Measurements from ENCODE around the gene PAFAH2.

Gene PAFAH2

GRCh38 chr1:26006710-26007109 lies 8.8 kb upstream of the PAFAH2 start:
- no peaks in the 10 kb centered on the region for H3K9me3 Mint-ChIP-seq
- no peak overlapping the region for H3K4me3 Mint-ChIP-seq
- H3K4me1 Mint-ChIP-seq (ENCODE audit: low read depth), result no peaks in the 10 kb centered on the region
- no peaks in the 10 kb centered on the region for H3K36me3 Mint-ChIP-seq (ENCODE audit: low read depth)
- H3K27ac Mint-ChIP-seq, result no peak overlapping the region
- H3K27me3 Mint-ChIP-seq, result peaks cover 4% of the 10 kb centered on the region

GRCh38 chr1:26005434-26006105 lies 7.7 kb upstream of the PAFAH2 start:
- Mint-ChIP-seq H3K27ac (no peak overlapping the region), H3K9me3 (no peaks in the 10 kb centered on the region), H3K4me1 (ENCODE audit: low read depth) (no peaks in the 10 kb centered on the region), H3K27me3 (peaks cover 4% of the 10 kb centered on the region), H3K4me3 (no peak overlapping the region), H3K36me3 (ENCODE audit: low read depth) (no peaks in the 10 kb centered on the region)

GRCh38 chr1:26003756-26004155 lies 5.9 kb upstream of the PAFAH2 start:
- Mint-ChIP-seq H3K4me1 (ENCODE audit: low read depth) (peaks cover 2% of the 10 kb centered on the region), H3K27ac (no peak overlapping the region), H3K27me3 (peaks cover 4% of the 10 kb centered on the region), H3K4me3 (no peak overlapping the region), H3K36me3 (ENCODE audit: low read depth) (no peaks in the 10 kb centered on the region), H3K9me3 (no peaks in the 10 kb centered on the region)

DNA sequence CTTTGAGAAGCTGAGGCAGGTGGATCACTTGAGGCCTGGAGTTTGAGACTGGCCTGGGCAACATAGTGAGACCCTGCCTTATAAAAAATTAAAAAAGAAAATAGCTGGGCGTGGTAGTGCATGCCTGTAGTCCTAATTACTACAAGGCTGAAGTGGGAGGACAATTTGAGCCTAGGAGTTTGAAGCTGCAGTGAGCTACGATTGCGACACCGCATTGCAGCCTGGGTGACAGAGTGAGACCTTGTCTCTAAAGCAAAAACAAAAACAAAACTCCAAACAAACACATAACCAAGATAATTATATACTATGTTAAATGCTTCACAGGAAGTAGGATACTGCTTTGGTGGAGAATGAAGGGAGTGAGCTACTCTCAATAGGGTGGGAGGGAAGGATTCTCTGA lies 5.4 kb upstream of the PAFAH2 start:
- peaks cover 7% of the 10 kb centered on the region for H3K4me1 Mint-ChIP-seq (ENCODE audit: low read depth)
- H3K9me3 Mint-ChIP-seq, result no peaks in the 10 kb centered on the region
- no peak overlapping the region for H3K4me3 Mint-ChIP-seq
- no peak overlapping the region for H3K27ac Mint-ChIP-seq
- H3K36me3 Mint-ChIP-seq (ENCODE audit: low read depth), result no peaks in the 10 kb centered on the region
- H3K27me3 Mint-ChIP-seq, result peaks cover 4% of the 10 kb centered on the region

- no peaks in the 10 kb centered on the region for H3K27me3 Mint-ChIP-seq
- H3K4me1 Mint-ChIP-seq (ENCODE audit: low read depth), result peaks cover 18% of the 10 kb centered on the region
- peak overlapping the region; percentile 46 for H3K27ac Mint-ChIP-seq
- H3K4me3 Mint-ChIP-seq, result no peak overlapping the region
- no peaks in the 10 kb centered on the region for H3K36me3 Mint-ChIP-seq (ENCODE audit: low read depth)
- H3K9me3 Mint-ChIP-seq, result no peaks in the 10 kb centered on the region
Observed at GRCh38 chr1:25999041-25999800, 1.4 kb upstream of the PAFAH2 start.

DNA sequence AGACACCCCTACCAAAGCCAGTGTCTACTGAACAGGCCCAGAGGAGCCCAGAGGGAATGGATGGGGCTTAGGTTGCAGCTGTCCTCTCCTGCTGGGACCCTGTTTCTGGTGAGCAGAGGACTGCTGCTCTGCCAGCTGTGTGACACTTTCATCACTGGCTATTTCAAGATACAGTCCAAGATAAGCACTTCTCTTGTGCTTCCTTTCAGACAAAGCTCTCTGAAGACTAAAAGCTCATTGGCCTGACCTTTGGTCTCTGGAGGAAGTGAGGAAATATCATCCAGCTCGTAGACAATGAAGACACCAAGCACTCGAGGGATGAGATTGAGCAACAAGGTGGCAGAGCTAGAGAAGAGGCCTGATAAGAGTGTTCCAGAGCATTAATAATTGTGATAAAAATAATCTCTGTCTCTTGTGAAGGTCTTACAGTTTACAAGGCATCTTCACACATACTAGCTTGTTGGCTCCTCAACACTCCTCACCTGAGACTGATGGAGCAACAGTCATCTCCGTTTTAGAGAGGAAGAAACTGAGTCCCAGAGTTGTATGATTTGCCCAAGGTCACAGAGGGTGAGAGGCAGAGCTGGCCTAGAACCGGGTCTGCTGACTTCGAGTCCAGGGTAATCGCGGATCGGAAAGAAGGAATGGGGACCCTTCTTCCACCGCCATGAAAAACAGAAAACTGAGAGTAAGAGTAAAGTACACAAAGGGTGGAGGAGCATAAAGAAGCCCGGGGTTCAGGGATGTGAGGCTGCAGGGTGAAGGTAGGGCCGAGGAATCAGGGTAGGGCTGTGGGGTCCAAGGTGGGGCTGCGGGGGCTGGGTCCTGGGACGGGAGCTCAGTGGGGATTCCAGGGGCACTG lies 666 bp downstream of the PAFAH2 start:
- Mint-ChIP-seq H3K27ac (peak overlapping the region; percentile 98), H3K27me3 (no peaks in the 10 kb centered on the region), H3K36me3 (ENCODE audit: low read depth) (peaks cover 2% of the 10 kb centered on the region), H3K4me3 (peak overlapping the region; percentile 94), H3K9me3 (no peaks in the 10 kb centered on the region), H3K4me1 (ENCODE audit: low read depth) (peaks cover 34% of the 10 kb centered on the region)

DNA sequence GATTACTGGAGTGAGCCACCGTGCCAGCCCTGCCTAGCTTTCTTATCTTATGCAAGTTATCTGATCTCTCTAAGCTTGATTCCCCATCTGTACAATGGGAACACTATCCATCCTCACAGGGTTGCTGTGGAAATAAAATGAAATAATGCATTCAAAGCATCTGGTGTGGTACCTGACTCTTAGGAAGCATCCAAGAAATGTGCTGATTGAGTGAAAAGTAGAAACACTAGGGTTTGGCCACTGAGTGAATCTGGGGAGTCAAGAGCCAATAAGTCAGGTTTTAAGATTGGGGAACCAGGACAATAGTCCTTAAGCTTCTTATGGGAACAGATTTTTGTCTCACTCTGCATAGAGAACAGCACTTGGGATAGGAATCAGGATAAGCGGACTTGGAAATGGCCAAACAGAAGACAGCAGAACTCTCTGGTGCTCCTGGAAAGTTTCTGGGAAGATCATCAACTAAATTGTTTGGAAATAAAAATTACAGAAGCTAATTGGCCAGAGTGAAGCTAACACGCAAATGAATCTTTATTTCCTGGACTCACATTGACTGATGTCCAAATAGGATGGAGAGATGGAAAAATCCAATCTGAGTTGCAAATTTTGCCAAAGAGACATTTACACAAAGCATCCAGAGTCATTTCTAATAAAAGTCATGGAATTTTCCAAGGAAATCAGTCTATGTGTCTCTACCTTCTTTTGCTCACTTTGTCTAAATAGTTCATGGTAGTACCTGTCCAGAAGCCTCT lies 3.3 kb downstream of the PAFAH2 start:
- Mint-ChIP-seq H3K36me3 (ENCODE audit: low read depth) (peaks cover 3% of the 10 kb centered on the region), H3K27me3 (no peaks in the 10 kb centered on the region), H3K4me3 (no peak overlapping the region), H3K4me1 (ENCODE audit: low read depth) (peaks cover 54% of the 10 kb centered on the region), H3K27ac (no peak overlapping the region), H3K9me3 (no peaks in the 10 kb centered on the region)

DNA sequence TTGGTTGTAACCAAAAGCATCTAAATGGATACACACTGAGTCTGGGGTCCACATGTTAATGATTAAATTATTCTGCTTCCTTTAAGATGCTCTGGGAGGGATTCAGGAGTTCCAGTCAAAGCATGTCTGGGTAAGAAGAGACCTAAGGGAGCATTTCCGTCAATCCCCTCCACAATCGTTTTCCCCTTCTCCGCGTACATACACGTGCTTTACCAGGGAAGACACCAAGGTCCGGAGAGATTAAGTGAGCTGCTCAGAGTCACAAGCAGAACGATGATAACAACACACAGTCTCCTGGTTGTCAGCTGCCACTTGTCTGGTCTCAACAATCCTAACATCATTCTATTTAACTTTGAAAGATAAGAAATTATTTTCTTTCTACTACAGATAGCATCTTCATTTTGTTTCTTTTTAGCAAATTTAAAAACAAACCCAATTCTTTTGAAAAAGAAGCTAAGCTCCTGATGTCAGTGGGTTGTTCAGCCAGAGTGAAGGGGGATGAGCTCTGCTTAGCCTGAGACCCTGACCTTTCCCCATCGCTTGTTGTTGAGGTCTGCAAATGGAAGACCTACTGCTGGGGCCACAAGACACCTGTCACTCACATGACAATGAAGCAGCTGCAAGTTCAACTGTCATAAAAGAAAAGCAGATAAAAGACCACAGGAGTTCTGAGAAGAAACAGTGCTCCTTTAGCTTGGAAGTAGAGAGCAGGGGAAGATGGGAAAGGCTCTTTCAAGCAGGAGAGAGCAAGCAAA lies 4.5 kb downstream of the PAFAH2 start:
- no peaks in the 10 kb centered on the region for H3K9me3 Mint-ChIP-seq
- H3K4me3 Mint-ChIP-seq, result no peak overlapping the region
- H3K27ac Mint-ChIP-seq, result no peak overlapping the region
- H3K4me1 Mint-ChIP-seq (ENCODE audit: low read depth), result peaks cover 59% of the 10 kb centered on the region
- no peaks in the 10 kb centered on the region for H3K27me3 Mint-ChIP-seq
- H3K36me3 Mint-ChIP-seq (ENCODE audit: low read depth), result peaks cover 3% of the 10 kb centered on the region

GRCh38 chr1:25992689-25993171 lies 5.1 kb downstream of the PAFAH2 start:
- no peak overlapping the region for H3K4me3 Mint-ChIP-seq
- no peaks in the 10 kb centered on the region for H3K9me3 Mint-ChIP-seq
- no peak overlapping the region for H3K27ac Mint-ChIP-seq
- H3K27me3 Mint-ChIP-seq, result no peaks in the 10 kb centered on the region
- H3K36me3 Mint-ChIP-seq (ENCODE audit: low read depth), result peaks cover 3% of the 10 kb centered on the region
- peaks cover 55% of the 10 kb centered on the region for H3K4me1 Mint-ChIP-seq (ENCODE audit: low read depth)

DNA sequence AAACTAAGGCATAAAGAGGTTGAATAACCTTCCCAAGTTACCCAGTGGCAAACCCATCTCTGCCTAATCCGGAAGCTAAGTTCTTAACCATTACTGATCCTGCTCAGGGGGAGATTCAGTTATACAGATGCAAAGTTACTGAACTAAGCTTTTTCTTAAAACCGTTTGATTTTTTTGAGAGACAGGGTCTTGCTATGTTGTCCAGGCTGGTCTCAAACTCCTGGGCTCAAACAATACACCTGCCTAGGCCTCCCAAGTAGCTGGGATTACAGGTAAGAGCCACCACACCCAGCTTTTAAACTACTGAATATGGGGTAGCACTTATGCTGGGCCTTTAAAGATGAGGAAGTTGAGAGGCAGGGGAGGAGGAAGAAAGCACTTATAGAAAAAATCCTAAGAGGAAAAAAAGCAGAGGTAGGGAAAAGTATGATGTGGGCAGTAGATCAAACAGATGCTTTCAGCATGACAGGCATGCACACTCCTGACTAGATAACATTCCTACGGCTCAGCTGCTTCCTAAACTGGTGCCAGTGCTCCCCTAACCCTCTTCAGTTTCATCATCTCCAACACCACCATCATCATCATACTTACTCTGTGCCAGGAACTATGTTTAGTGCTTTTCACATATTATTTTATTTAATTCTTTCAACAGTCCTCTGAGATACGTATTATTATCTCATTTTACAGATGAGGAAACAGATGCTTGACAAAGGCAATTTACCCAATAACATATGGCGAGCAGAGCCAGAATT lies 5.8 kb downstream of the PAFAH2 start:
- Mint-ChIP-seq H3K27me3 (no peaks in the 10 kb centered on the region), H3K27ac (peak overlapping the region; percentile 2), H3K4me3 (no peak overlapping the region), H3K36me3 (ENCODE audit: low read depth) (peaks cover 6% of the 10 kb centered on the region), H3K9me3 (no peaks in the 10 kb centered on the region), H3K4me1 (ENCODE audit: low read depth) (peaks cover 52% of the 10 kb centered on the region)

DNA sequence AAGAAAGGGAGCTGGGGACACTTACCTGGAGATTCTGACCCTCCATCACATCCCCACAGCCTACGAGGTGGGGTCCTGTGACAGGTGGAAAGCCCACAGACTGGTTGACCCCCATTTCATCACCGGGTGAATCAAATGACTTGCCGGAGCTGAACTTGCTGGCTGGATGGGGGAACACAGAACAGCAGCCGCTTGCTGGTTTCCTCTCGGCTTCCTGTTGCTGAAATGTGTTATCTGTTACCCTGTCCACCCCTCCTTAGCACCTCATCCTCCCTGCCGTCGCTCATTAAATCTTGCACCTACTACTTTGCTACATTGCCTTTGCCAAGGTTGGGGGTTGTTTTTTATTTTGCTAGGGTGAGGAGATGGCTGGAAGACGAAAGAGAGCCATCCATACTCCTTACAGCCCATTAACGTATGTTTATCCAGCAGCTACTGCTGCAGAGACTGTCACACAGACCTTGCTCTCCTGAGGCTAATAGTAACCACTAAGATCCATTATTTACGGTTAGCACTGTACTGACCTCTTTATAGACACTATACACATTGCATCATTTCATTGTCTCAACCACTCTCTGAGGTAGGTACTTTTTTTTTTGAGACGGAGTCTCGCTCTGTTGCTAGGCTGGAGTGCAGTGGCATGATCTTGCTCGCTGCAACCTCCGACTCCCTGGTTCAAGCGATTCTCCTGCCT lies 7.0 kb downstream of the PAFAH2 start:
- Mint-ChIP-seq H3K36me3 (ENCODE audit: low read depth) (peaks cover 13% of the 10 kb centered on the region), H3K4me1 (ENCODE audit: low read depth) (peaks cover 51% of the 10 kb centered on the region), H3K4me3 (peak overlapping the region; percentile 82), H3K27me3 (no peaks in the 10 kb centered on the region), H3K9me3 (no peaks in the 10 kb centered on the region), H3K27ac (peak overlapping the region; percentile 76)

- Mint-ChIP-seq H3K27me3 (no peaks in the 10 kb centered on the region), H3K4me3 (peak overlapping the region; percentile 82), H3K27ac (peak overlapping the region; percentile 76), H3K36me3 (ENCODE audit: low read depth) (peaks cover 19% of the 10 kb centered on the region), H3K4me1 (ENCODE audit: low read depth) (peaks cover 54% of the 10 kb centered on the region), H3K9me3 (no peaks in the 10 kb centered on the region)
Observed at GRCh38 chr1:25990251-25990650, 7.6 kb downstream of the PAFAH2 start.

Measured in stimulated activated naive CD8-positive, alpha-beta T cell treated with anti-CD3 and anti-CD28 coated beads, Interleukin-15, Interleukin-2, amounts not matched to agents 100 ng/mL and 50 ng/mL, for 24 hours (primary cell).